ENCODE data around the gene KIF16B.

Gene KIF16B

DNA sequence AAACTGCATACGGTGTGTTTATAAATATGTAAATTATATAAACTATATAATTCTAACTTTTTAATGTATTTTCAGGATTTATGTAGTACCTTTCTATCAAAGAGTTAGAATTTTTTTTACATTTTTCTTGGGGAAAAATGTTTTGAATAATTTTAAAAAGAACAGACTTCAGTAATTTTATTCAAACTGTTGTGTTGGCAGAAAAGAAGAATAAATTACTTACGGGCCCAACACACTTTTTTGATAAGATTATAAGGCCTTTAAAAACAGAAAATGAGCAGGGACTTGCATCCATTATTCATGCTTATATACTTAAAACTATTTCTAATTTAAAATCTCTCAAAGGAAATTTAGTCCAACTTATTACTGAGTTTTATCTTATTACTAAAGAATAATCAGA lies 58.2 kb downstream of the KIF16B start:
- no peak overlapping the region for H2AK5ac ChIP-seq (ENCODE audit: low read length, severe bottlenecking)
- no peak overlapping the region for H4K91ac ChIP-seq (ENCODE audit: low read length)
- H2AFZ ChIP-seq (ENCODE audit: low read depth, low read length) = no peak overlapping the region
- no peak overlapping the region for H2BK120ac ChIP-seq (ENCODE audit: low read depth, low read length)
- H3K4me1 ChIP-seq (ENCODE audit: control insufficient read depth, insufficient read depth, low read depth, low read length) = peaks cover 1% of the 10 kb centered on the region
- no peak overlapping the region for H2BK12ac ChIP-seq (ENCODE audit: low read length in 2 of 2)
- H3K9me3 ChIP-seq (ENCODE audit: control insufficient read depth, low read length) = no peaks in the 10 kb centered on the region
- H2BK5ac ChIP-seq (ENCODE audit: low read depth, low read length, poor library complexity, severe bottlenecking) = no peak overlapping the region
- H3K36me3 ChIP-seq (ENCODE audit: control insufficient read depth in 1 of 2, insufficient read depth in 2 of 2, low read depth in 1 of 2, low read length in 2 of 2) = peaks cover 0 to 26% of the 10 kb centered on the region in 2 experiments
- no peak overlapping the region for H2BK15ac ChIP-seq (ENCODE audit: low read depth, poor library complexity, severe bottlenecking)
- no peak overlapping the region for H3K4me3 ChIP-seq (ENCODE audit: insufficient read depth in 1 of 2, low read depth in 1 of 2, low read length in 2 of 2)
- no peak overlapping the region for H4K8ac ChIP-seq (ENCODE audit: low read length)
- no CpG with 5 or more reads among the region's 2 CpGs for WGBS
- DNase-seq = no peak
- no peak overlapping the region for H3K23ac ChIP-seq (ENCODE audit: low read length in 2 of 2)
- no peaks in the 10 kb centered on the region for H3K27me3 ChIP-seq (ENCODE audit: control insufficient read depth in 1 of 2, insufficient read depth in 1 of 2, low read length in 2 of 2)
- H3K79me1 ChIP-seq (replicated peaks; ENCODE audit: low read length, poor library complexity, severe bottlenecking) = peaks cover 8% of the 10 kb centered on the region
- H3K18ac ChIP-seq (ENCODE audit: low read depth in 1 of 2, low read length in 2 of 2) = no peak overlapping the region
- no peak overlapping the region for H3K9ac ChIP-seq (ENCODE audit: low read length)
- H3K4me2 ChIP-seq (ENCODE audit: low read length, poor library complexity, severe bottlenecking) = no peak overlapping the region
- H3K14ac ChIP-seq (ENCODE audit: low read length in 2 of 2) = no peak overlapping the region
- H3K4ac ChIP-seq (ENCODE audit: low read depth in 1 of 2, low read length in 2 of 2) = no peak overlapping the region
- H3K27ac ChIP-seq (ENCODE audit: low read length, poor library complexity, severe bottlenecking) = no peak overlapping the region

DNA sequence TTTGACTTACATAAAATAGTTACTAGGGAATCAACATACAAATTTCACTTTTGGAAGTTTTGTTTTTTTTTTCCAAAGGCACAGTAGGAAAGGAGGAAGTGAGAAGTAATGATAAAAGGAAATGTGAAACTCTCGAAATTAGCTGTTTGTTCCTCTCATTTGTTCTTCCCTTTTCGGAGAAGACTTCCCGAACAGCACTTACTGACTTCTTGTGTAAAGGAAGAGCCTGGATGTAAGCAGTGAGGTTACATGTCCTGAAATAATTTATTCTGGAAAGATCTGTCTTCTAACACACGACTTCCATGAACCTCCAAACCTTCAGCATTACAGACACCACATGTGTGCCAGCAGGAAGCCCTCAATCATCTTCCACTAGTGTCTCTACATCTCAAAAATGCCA lies 59.1 kb downstream of the KIF16B start:
- Histone ChIP-seq H3K14ac (ENCODE audit: low read length in 2 of 2) (no peak overlapping the region), H3K4ac (ENCODE audit: low read depth in 1 of 2, low read length in 2 of 2) (no peak overlapping the region), H4K91ac (ENCODE audit: low read length) (no peak overlapping the region), H2AFZ (ENCODE audit: low read depth, low read length) (no peak overlapping the region), H3K18ac (ENCODE audit: low read depth in 1 of 2, low read length in 2 of 2) (no peak overlapping the region), H3K4me2 (ENCODE audit: low read length, poor library complexity, severe bottlenecking) (no peak overlapping the region), H3K4me1 (ENCODE audit: control insufficient read depth, insufficient read depth, low read depth, low read length) (peaks cover 1% of the 10 kb centered on the region), H3K9me3 (ENCODE audit: control insufficient read depth, low read length) (no peaks in the 10 kb centered on the region), H4K8ac (ENCODE audit: low read length) (no peak overlapping the region), H3K27ac (ENCODE audit: low read length, poor library complexity, severe bottlenecking) (no peak overlapping the region), H2BK12ac (ENCODE audit: low read length in 2 of 2) (no peak overlapping the region), H3K27me3 (ENCODE audit: control insufficient read depth in 1 of 2, insufficient read depth in 1 of 2, low read length in 2 of 2) (no peaks in the 10 kb centered on the region), H3K4me3 (ENCODE audit: insufficient read depth in 1 of 2, low read depth in 1 of 2, low read length in 2 of 2) (no peak overlapping the region), H2AK5ac (ENCODE audit: low read length, severe bottlenecking) (no peak overlapping the region), H3K36me3 (ENCODE audit: control insufficient read depth in 1 of 2, insufficient read depth in 2 of 2, low read depth in 1 of 2, low read length in 2 of 2) (peaks cover 0 to 28% of the 10 kb centered on the region in 2 experiments), H3K23ac (ENCODE audit: low read length in 2 of 2) (no peak overlapping the region), H2BK5ac (ENCODE audit: low read depth, low read length, poor library complexity, severe bottlenecking) (no peak overlapping the region), H2BK120ac (ENCODE audit: low read depth, low read length) (no peak overlapping the region), H3K9ac (ENCODE audit: low read length) (no peak overlapping the region), H2BK15ac (ENCODE audit: low read depth, poor library complexity, severe bottlenecking) (no peak overlapping the region), H3K79me1 (replicated peaks; ENCODE audit: low read length, poor library complexity, severe bottlenecking) (peaks cover 8% of the 10 kb centered on the region)
- DNase-seq = no peak
- WGBS = 60% methylated on average over 2 of the region's 4 CpGs

DNA sequence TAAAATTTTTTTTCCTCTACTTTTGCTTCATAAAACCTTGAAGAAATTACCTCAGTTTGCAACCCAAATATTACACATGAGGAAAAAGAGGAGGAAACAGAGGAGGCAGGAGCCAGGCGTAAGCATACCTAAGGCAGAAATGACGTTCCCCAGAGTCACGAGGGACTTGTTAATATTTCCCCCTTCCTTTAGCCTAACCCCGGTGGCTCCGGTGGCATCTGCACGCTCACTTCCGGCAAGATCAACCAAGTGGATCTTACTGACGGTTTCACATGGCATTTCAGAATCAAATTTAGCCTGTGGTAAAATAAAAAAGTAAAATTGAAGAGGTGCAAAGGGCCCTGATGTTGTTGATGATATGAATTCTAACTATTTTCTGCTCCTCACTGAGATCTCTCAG lies 67.4 kb downstream of the KIF16B start:
- no peak overlapping the region for H2BK12ac ChIP-seq (ENCODE audit: low read length in 2 of 2)
- H3K36me3 ChIP-seq (ENCODE audit: control insufficient read depth in 1 of 2, insufficient read depth in 2 of 2, low read depth in 1 of 2, low read length in 2 of 2) = peaks cover 0 to 52% of the 10 kb centered on the region in 2 experiments
- no peak overlapping the region for H3K27ac ChIP-seq (ENCODE audit: low read length, poor library complexity, severe bottlenecking)
- H3K4me3 ChIP-seq (ENCODE audit: insufficient read depth in 1 of 2, low read depth in 1 of 2, low read length in 2 of 2) = no peak overlapping the region
- H3K18ac ChIP-seq (ENCODE audit: low read depth in 1 of 2, low read length in 2 of 2) = no peak overlapping the region
- H4K91ac ChIP-seq (ENCODE audit: low read length) = no peak overlapping the region
- no peak overlapping the region for H3K4me2 ChIP-seq (ENCODE audit: low read length, poor library complexity, severe bottlenecking)
- no peak for DNase-seq
- no peak overlapping the region for H3K4ac ChIP-seq (ENCODE audit: low read depth in 1 of 2, low read length in 2 of 2)
- H4K8ac ChIP-seq (ENCODE audit: low read length) = no peak overlapping the region
- WGBS = 91% methylated on average over 8 of the region's 8 CpGs
- H2BK15ac ChIP-seq (ENCODE audit: low read depth, poor library complexity, severe bottlenecking) = no peak overlapping the region
- no peak overlapping the region for H2AK5ac ChIP-seq (ENCODE audit: low read length, severe bottlenecking)
- no peak overlapping the region for H2BK5ac ChIP-seq (ENCODE audit: low read depth, low read length, poor library complexity, severe bottlenecking)
- H2AFZ ChIP-seq (ENCODE audit: low read depth, low read length) = no peak overlapping the region
- H2BK120ac ChIP-seq (ENCODE audit: low read depth, low read length) = no peak overlapping the region
- H3K9me3 ChIP-seq (ENCODE audit: control insufficient read depth, low read length) = no peaks in the 10 kb centered on the region
- H3K14ac ChIP-seq (ENCODE audit: low read length in 2 of 2) = no peak overlapping the region
- no peaks in the 10 kb centered on the region for H3K79me1 ChIP-seq (replicated peaks; ENCODE audit: low read length, poor library complexity, severe bottlenecking)
- H3K27me3 ChIP-seq (ENCODE audit: control insufficient read depth in 1 of 2, insufficient read depth in 1 of 2, low read length in 2 of 2) = no peaks in the 10 kb centered on the region
- no peak overlapping the region for H3K23ac ChIP-seq (ENCODE audit: low read length in 2 of 2)
- H3K4me1 ChIP-seq (ENCODE audit: control insufficient read depth, insufficient read depth, low read depth, low read length) = no peaks in the 10 kb centered on the region
- no peak overlapping the region for H3K9ac ChIP-seq (ENCODE audit: low read length)

DNA sequence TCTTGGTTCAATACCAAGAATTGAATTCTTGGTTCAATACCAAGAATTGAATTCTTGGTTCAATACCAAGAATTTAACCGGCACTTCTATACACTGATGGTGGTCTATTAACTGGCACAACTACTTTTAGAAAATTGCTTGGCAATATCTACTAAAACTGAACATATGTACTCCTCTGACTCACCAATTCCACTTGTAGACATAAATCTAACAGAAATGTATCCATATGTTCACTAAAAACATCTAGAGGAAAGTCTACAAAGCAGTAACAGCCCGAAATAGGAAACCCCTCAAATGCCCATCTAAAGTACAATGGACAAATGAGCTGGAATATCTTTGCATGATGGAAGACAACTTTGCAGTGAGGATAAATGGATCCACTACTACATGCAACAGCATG lies 71.9 kb downstream of the KIF16B start:
- H3K79me1 ChIP-seq (replicated peaks; ENCODE audit: low read length, poor library complexity, severe bottlenecking) = no peaks in the 10 kb centered on the region
- H3K9ac ChIP-seq (ENCODE audit: low read length) = no peak overlapping the region
- H4K8ac ChIP-seq (ENCODE audit: low read length) = no peak overlapping the region
- no peak overlapping the region for H2AK5ac ChIP-seq (ENCODE audit: low read length, severe bottlenecking)
- H3K4me1 ChIP-seq (ENCODE audit: control insufficient read depth, insufficient read depth, low read depth, low read length) = no peaks in the 10 kb centered on the region
- WGBS = 92% methylated on average over 2 of the region's 2 CpGs
- H2BK5ac ChIP-seq (ENCODE audit: low read depth, low read length, poor library complexity, severe bottlenecking) = no peak overlapping the region
- no peak overlapping the region for H2BK15ac ChIP-seq (ENCODE audit: low read depth, poor library complexity, severe bottlenecking)
- no peak overlapping the region for H3K4me3 ChIP-seq (ENCODE audit: insufficient read depth in 1 of 2, low read depth in 1 of 2, low read length in 2 of 2)
- no peak overlapping the region for H3K18ac ChIP-seq (ENCODE audit: low read depth in 1 of 2, low read length in 2 of 2)
- H3K14ac ChIP-seq (ENCODE audit: low read length in 2 of 2) = no peak overlapping the region
- no peak overlapping the region for H2BK12ac ChIP-seq (ENCODE audit: low read length in 2 of 2)
- H3K9me3 ChIP-seq (ENCODE audit: control insufficient read depth, low read length) = no peaks in the 10 kb centered on the region
- no peak overlapping the region for H3K4ac ChIP-seq (ENCODE audit: low read depth in 1 of 2, low read length in 2 of 2)
- no peaks in the 10 kb centered on the region for H3K27me3 ChIP-seq (ENCODE audit: control insufficient read depth in 1 of 2, insufficient read depth in 1 of 2, low read length in 2 of 2)
- no peak overlapping the region for H2AFZ ChIP-seq (ENCODE audit: low read depth, low read length)
- H3K23ac ChIP-seq (ENCODE audit: low read length in 2 of 2) = no peak overlapping the region
- H3K4me2 ChIP-seq (ENCODE audit: low read length, poor library complexity, severe bottlenecking) = no peak overlapping the region
- H3K27ac ChIP-seq (ENCODE audit: low read length, poor library complexity, severe bottlenecking) = no peak overlapping the region
- H3K36me3 ChIP-seq (ENCODE audit: control insufficient read depth in 1 of 2, insufficient read depth in 2 of 2, low read depth in 1 of 2, low read length in 2 of 2) = peaks cover 0 to 34% of the 10 kb centered on the region in 2 experiments
- no peak overlapping the region for H4K91ac ChIP-seq (ENCODE audit: low read length)
- H2BK120ac ChIP-seq (ENCODE audit: low read depth, low read length) = no peak overlapping the region
- no peak for DNase-seq

Measured in mesenchymal stem cell (in vitro differentiated cells and primary cell).